ENCODE measurements around the gene VSIG1. TPM values are rescaled to one million over a fixed set of nuclear protein-coding genes. Genes with fewer than 3 reads are reported as not detected.

VSIG1 gene
- total and polyA plus RNA-seq, 4 donors, result not detected

- no peak overlapping the region for H3K9ac ChIP-seq (ENCODE audit: low read depth in 1 of 2, low read length in 2 of 2)
- no peak overlapping the region for H3K4me3 ChIP-seq (ENCODE audit: low read depth in 1 of 3, low read length in 3 of 3)
- peaks cover 0 to 4% (median 0%) of the 10 kb centered on the region in 4 donors for H3K27me3 ChIP-seq (ENCODE audit: control insufficient read depth in 4 of 4, insufficient read depth in 4 of 4, low read length in 3 of 4)
- H3K36me3 ChIP-seq (ENCODE audit: control insufficient read depth in 4 of 4, insufficient read depth in 3 of 4, low read depth in 1 of 4, low read length in 3 of 4), result no peaks in the 10 kb centered on the region
- no peaks in the 10 kb centered on the region for H3K9me3 ChIP-seq (ENCODE audit: control insufficient read depth in 4 of 4, low read length in 3 of 4)
- TF ChIP-seq FOXA1 (IDR thresholded peaks at IDR 0.05) (no peak), EGR1 (IDR thresholded peaks at IDR 0.05; ENCODE audit: low read depth in 2 of 2) (no peak), REST (IDR thresholded peaks at IDR 0.05) (no peak), MAX (IDR thresholded peaks at IDR 0.05) (no peak), RAD21 (IDR thresholded peaks at IDR 0.05) (no peak), HNF4G (IDR thresholded peaks at IDR 0.05) (no peak), FOXA2 (IDR thresholded peaks at IDR 0.05) (no peak), ATF3 (IDR thresholded peaks at IDR 0.05) (no peak), YY1 (IDR thresholded peaks at IDR 0.05) (no peak), NR2F2 (IDR thresholded peaks at IDR 0.05) (no peak), ZBTB33 (IDR thresholded peaks at IDR 0.05) (no peak), HNF4A (conservative IDR thresholded peaks at IDR 0.05) (no peak), JUND (IDR thresholded peaks at IDR 0.05) (no peak), TAF1 (conservative IDR thresholded peaks at IDR 0.05) (no peak), CTCF (IDR thresholded peaks at IDR 0.05; ENCODE audit: low read depth, low read length, missing input control) (no peak), RXRA (IDR thresholded peaks at IDR 0.05) (no peak), GABPA (IDR thresholded peaks at IDR 0.05 in 1 of 2, conservative IDR thresholded peaks at IDR 0.05 in 1 of 2) (no peak), SP1 (IDR thresholded peaks at IDR 0.05) (no peak)
- no peak overlapping the region for H3K27ac ChIP-seq (ENCODE audit: low read depth in 1 of 2, low read length in 2 of 2)
- DNase-seq (ENCODE audit: low spot score), result no peak
- WGBS, result 81% methylated on average over 1 of the region's 1 CpG
- H3K4me1 ChIP-seq (ENCODE audit: control insufficient read depth in 4 of 4, insufficient read depth in 4 of 4, low read length in 3 of 4), result no peaks in the 10 kb centered on the region
Observed at GRCh38 chrX:108059801-108060200, 14.9 kb downstream of the VSIG1 start.

Data from liver (tissue), 9 donors.